Measurements from ENCODE around the gene NELFB. TPM values are rescaled to one million over a fixed set of nuclear protein-coding genes. Genes with fewer than 3 reads are reported as not detected.

NELFB gene
- total RNA-seq, 1 experiment from 2014 or later: 95.0 TPM

GRCh38 chr9:137293482-137294090 lies 38.5 kb downstream of the NELFB start:
- H3K4me3 Mint-ChIP-seq: no peak overlapping the region
- H3K4me1 Mint-ChIP-seq: peaks cover 34% of the 10 kb centered on the region
- DNase-seq (ENCODE audit: low spot score): no peak
- peak overlapping the region; percentile 22; the same call in 1 of the 2 replicates for H3K27ac Mint-ChIP-seq
- ATAC-seq: no peak
- TF ChIP-seq ZBTB21 (CRISPR knock-in tag; IDR thresholded peaks at IDR 0.05; ENCODE audit: borderline replicate concordance) (no peak), FOXP1 (CRISPR knock-in tag; IDR thresholded peaks at IDR 0.05; ENCODE audit: borderline replicate concordance) (no peak), USF1 (CRISPR knock-in tag; IDR thresholded peaks at IDR 0.05) (no peak), TEAD1 (CRISPR knock-in tag; IDR thresholded peaks at IDR 0.05) (no peak), ZNF219 (CRISPR knock-in tag; IDR thresholded peaks at IDR 0.05; ENCODE audit: borderline replicate concordance) (no peak), HMGXB4 (CRISPR knock-in tag; IDR thresholded peaks at IDR 0.05) (no peak), HMGA2 (CRISPR knock-in tag; IDR thresholded peaks at IDR 0.05) (no peak), TEAD4 (CRISPR knock-in tag; IDR thresholded peaks at IDR 0.05) (no peak), FOXJ3 (CRISPR knock-in tag; IDR thresholded peaks at IDR 0.05; ENCODE audit: borderline replicate concordance) (no peak)
- ChIA-PET POLR2A (no interaction called here), CTCF (interaction anchor here (0.6 to 2.1 kb wide), 11 partner anchors 9 to 378 kb away, joined by 3 to 13 read pairs (median 4); partner anchors contain the start of genes EXD3, NOXA1, NRARP and RNF224)
- H3K27me3 Mint-ChIP-seq (ENCODE audit: low read depth): peaks cover 29% of the 10 kb centered on the region
- peaks cover 4% of the 10 kb centered on the region for H3K9me3 Mint-ChIP-seq
- peaks cover 2% of the 10 kb centered on the region; the same call in 1 of the 2 replicates for H3K36me3 Mint-ChIP-seq

GRCh38 chr9:137294091-137294680 lies 39.1 kb downstream of the NELFB start:
- Mint-ChIP-seq H3K27me3 (ENCODE audit: low read depth) (peaks cover 32% of the 10 kb centered on the region), H3K4me3 (peak overlapping the region; percentile 56), H3K4me1 (peaks cover 40% of the 10 kb centered on the region), H3K27ac (no peak overlapping the region), H3K36me3 (peaks cover 2% of the 10 kb centered on the region; the same call in 1 of the 2 replicates), H3K9me3 (peaks cover 4% of the 10 kb centered on the region)
- ATAC-seq (peak; percentile 38), DNase-seq (ENCODE audit: low spot score) (peak; percentile 52)
- ChIA-PET CTCF (interaction anchor here (0.6 to 2.1 kb wide), 7 partner anchors 9 to 377 kb away, joined by 3 to 13 read pairs (median 6); partner anchors contain the start of genes EXD3, NOXA1, NRARP and TOR4A), POLR2A (interaction anchor here (0.7 kb wide), 1 partner anchor 43 kb away, joined by 3 read pairs; no protein-coding TSS in a partner anchor)
- peak; percentile 98 for TF ChIP-seq GTF2I (CRISPR knock-in tag; conservative IDR thresholded peaks at IDR 0.05)
- TF ChIP-seq EMX1 (CRISPR knock-in tag; IDR thresholded peaks at IDR 0.05): no peak
- peak; percentile 86 for TF ChIP-seq USF1 (CRISPR knock-in tag; IDR thresholded peaks at IDR 0.05)
- TF ChIP-seq AR (CRISPR knock-in tag; IDR thresholded peaks at IDR 0.05): 0 out of 2 replicates have a peak, but pooled peaks have one; percentile 49
- TF ChIP-seq ZNF532 (CRISPR knock-in tag; IDR thresholded peaks at IDR 0.05; ENCODE audit: borderline replicate concordance): 0 out of 2 replicates have a peak, but pooled peaks have one; percentile 14
- 0 out of 2 replicates have a peak, but pooled peaks have one; percentile 46 for TF ChIP-seq ZNF671 (CRISPR knock-in tag; IDR thresholded peaks at IDR 0.05)
- TF ChIP-seq ERG (CRISPR knock-in tag; IDR thresholded peaks at IDR 0.05): 0 out of 2 replicates have a peak, but pooled peaks have one; percentile 21
- TF ChIP-seq ZSCAN18 (CRISPR knock-in tag; IDR thresholded peaks at IDR 0.05): no peak
- no peak for TF ChIP-seq ZMAT4 (CRISPR knock-in tag; IDR thresholded peaks at IDR 0.05)
- peak; percentile 35; the same call in 1 of the 2 replicates for TF ChIP-seq SP1 (CRISPR knock-in tag; conservative IDR thresholded peaks at IDR 0.05)

Data from WTC11 (cell line).